GM23248 (cell line): ENCODE data around the gene HMCN1.

ENCODE experiments used
- EZH2 ChIP-seq: fragments of 200-600 bp; sonication (generic); IDR thresholded peaks from 2 replicates; pipeline ENCODE4 v1.6.1; 2018; ENCODE audit warnings: antibody characterized with exemption, mild to moderate bottlenecking; ENCODE audit not compliant: insufficient read depth, poor library complexity, severe bottlenecking
- EZH2phosphoT487 ChIP-seq: fragments of 200-600 bp; sonication (generic); IDR thresholded peaks from 2 replicates; pipeline ENCODE4 v1.6.1; 2018; ENCODE audit warnings: antibody characterized with exemption, moderate library complexity, mild to moderate bottlenecking, low read depth; ENCODE audit not compliant: insufficient read depth

DNA sequence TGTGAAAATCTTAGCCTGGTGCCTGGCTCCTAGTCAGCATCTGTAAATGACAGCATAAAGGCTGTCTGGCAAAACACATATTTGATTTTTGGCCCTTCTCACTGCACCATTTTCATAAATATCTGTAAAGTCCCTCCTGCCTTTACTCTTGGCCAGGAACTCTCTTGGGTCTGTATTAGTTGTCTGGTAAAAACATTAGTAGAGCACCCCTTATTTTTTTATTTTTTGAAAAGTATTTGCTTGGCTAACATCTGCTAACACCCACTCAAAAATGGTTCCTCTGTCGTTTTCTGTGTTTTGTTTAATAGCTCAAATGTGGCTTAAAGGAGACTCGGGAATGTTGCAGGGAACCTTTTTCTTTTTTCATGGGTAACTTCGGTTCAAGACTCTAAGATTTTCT is 293.4 kb downstream of the HMCN1 start:
- TF ChIP-seq EZH2, result no peak
- no peak for TF ChIP-seq EZH2phosphoT487
